WERI-Rb-1 (cell line): ENCODE measurements around the gene SOX11.

Experiments used
- DNase-seq: peaks from one replicate; pipeline ENCODE4 v3.0.0-alpha.2; 2020
- H3K27ac ChIP-seq: fragments of 250-450 bp; sonication (Bioruptor Pico); 2 replicates; pipeline ENCODE4 v1.5.1; 2020; ENCODE audit warnings: mild to moderate bottlenecking, moderate library complexity
- H3K27me3 ChIP-seq: fragments of 250-450 bp; sonication (Bioruptor Pico); 2 replicates; pipeline ENCODE4 v1.5.1; 2021; ENCODE audit warnings: mild to moderate bottlenecking, low read depth, moderate library complexity; ENCODE audit not compliant: insufficient read depth, severe bottlenecking
- H3K36me3 ChIP-seq: fragments of 250-450 bp; sonication (Bioruptor Pico); 2 replicates; pipeline ENCODE4 v1.5.1; 2020; ENCODE audit warnings: mild to moderate bottlenecking, moderate library complexity
- H3K4me3 ChIP-seq: 2 replicates; pipeline ENCODE4 v1.5.1; 2011; ENCODE audit warnings: low read depth, mild to moderate bottlenecking, control low read depth, low read length
- H3K9me3 ChIP-seq: fragments of 250-450 bp; sonication (Bioruptor Pico); 2 replicates; pipeline ENCODE4 v1.5.1; 2021; ENCODE audit warnings: mild to moderate bottlenecking, moderate library complexity; ENCODE audit not compliant: severe bottlenecking
- CTCF ChIP-seq: IDR thresholded peaks from 2 replicates; pipeline ENCODE4 v1.5.1; 2011; ENCODE audit warnings: low read depth, mild to moderate bottlenecking, control low read depth, inconsistent platforms, low read length

SOX11 gene

DNA sequence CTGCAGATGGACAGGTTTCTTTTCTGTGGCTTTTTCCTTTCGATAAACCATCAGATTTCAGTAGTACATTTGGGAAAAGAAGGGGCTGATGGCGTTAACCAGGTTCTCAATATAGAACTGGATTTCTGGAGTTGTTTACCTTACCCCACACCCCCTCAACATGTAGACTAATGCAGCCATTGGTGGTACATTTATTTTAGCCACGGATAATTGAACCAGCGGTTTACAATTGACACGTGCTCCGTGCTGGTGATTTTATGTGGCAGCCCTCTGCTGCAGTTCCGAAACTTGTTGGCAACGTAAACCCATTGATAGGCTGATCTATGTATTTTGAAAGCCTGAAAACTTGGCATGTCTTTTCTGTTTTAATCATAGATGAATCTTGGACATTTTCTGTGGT lies 5.4 kb downstream of the SOX11 start:
- no peak for DNase-seq
- H3K27ac ChIP-seq, result peak overlapping the region; percentile 88
- H3K27me3 ChIP-seq, result no peaks in the 10 kb centered on the region
- H3K36me3 ChIP-seq, result peaks cover 72% of the 10 kb centered on the region
- peak overlapping the region; percentile 63 for H3K4me3 ChIP-seq
- no peaks in the 10 kb centered on the region for H3K9me3 ChIP-seq
- TF ChIP-seq CTCF, result no peak

DNA sequence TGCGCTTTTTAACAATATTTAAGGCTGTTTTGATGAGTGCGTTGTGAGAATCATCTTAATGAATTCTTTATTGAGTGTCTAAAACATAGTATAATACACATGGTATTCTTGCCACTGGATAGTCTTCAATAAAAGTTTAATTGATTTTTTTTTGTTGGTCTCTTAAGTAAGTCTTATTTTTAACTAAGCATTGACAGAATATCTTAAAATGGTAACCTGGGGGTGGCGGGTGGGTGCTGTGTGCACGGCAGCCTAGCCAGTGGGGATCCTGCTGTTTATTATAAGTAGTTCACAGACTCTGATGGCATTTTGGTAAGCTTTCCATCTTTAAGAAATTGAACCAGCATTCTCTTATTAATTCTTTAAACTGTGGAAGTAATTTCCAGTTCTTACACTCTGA lies 6.0 kb downstream of the SOX11 start:
- peak overlapping the region; percentile 63 for H3K4me3 ChIP-seq
- peak overlapping the region; percentile 88 for H3K27ac ChIP-seq
- no peak for TF ChIP-seq CTCF
- H3K27me3 ChIP-seq, result no peaks in the 10 kb centered on the region
- no peak for DNase-seq
- H3K36me3 ChIP-seq, result peaks cover 73% of the 10 kb centered on the region
- no peaks in the 10 kb centered on the region for H3K9me3 ChIP-seq

DNA sequence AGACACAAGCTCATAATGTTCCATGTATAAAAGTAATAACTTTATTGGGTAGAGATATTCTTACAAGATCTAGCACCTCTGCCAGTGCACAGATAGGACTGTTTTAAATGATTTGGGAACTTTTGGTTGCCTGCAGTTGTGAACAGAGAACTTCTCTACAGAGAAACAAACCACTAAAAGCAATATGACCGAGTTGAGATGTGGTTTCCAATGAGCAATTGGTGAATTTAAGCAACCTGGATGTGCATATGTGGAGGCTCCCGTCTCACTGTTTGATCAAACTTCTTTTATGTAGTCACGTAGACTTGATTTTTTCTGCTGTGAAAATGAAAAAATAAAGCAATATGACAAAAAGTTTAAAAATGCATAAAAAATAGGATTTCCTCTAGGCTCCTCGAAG lies 7.8 kb downstream of the SOX11 start:
- H3K4me3 ChIP-seq, result no peak overlapping the region
- TF ChIP-seq CTCF, result no peak
- no peak overlapping the region for H3K27ac ChIP-seq
- DNase-seq, result no peak
- H3K9me3 ChIP-seq, result no peaks in the 10 kb centered on the region
- peaks cover 62% of the 10 kb centered on the region for H3K36me3 ChIP-seq
- no peaks in the 10 kb centered on the region for H3K27me3 ChIP-seq

- no peak overlapping the region for H3K4me3 ChIP-seq
- no peak overlapping the region for H3K27ac ChIP-seq
- no peaks in the 10 kb centered on the region for H3K27me3 ChIP-seq
- peaks cover 57% of the 10 kb centered on the region for H3K36me3 ChIP-seq
- no peak for DNase-seq
- TF ChIP-seq CTCF, result no peak
- no peaks in the 10 kb centered on the region for H3K9me3 ChIP-seq
Observed at GRCh38 chr2:5700551-5700950, 8.4 kb downstream of the SOX11 start.

GRCh38 chr2:5701266-5701665 lies 9.1 kb downstream of the SOX11 start:
- no peaks in the 10 kb centered on the region for H3K27me3 ChIP-seq
- peaks cover 50% of the 10 kb centered on the region for H3K36me3 ChIP-seq
- H3K4me3 ChIP-seq, result no peak overlapping the region
- no peak for TF ChIP-seq CTCF
- H3K9me3 ChIP-seq, result no peaks in the 10 kb centered on the region
- no peak for DNase-seq
- no peak overlapping the region for H3K27ac ChIP-seq

GRCh38 chr2:5703166-5703565 lies 11.0 kb downstream of the SOX11 start:
- H3K36me3 ChIP-seq, result peaks cover 38% of the 10 kb centered on the region
- DNase-seq, result no peak
- H3K4me3 ChIP-seq, result no peak overlapping the region
- H3K27me3 ChIP-seq, result no peaks in the 10 kb centered on the region
- no peak overlapping the region for H3K27ac ChIP-seq
- TF ChIP-seq CTCF, result no peak
- H3K9me3 ChIP-seq, result no peaks in the 10 kb centered on the region
